Measurements from ENCODE around the gene NTNG1. TPM values are rescaled to one million over a fixed set of nuclear protein-coding genes. Genes with fewer than 3 reads are reported as not detected.

Gene NTNG1
- total RNA-seq, 1 donor from 2014 or later = 3.2 TPM

DNA sequence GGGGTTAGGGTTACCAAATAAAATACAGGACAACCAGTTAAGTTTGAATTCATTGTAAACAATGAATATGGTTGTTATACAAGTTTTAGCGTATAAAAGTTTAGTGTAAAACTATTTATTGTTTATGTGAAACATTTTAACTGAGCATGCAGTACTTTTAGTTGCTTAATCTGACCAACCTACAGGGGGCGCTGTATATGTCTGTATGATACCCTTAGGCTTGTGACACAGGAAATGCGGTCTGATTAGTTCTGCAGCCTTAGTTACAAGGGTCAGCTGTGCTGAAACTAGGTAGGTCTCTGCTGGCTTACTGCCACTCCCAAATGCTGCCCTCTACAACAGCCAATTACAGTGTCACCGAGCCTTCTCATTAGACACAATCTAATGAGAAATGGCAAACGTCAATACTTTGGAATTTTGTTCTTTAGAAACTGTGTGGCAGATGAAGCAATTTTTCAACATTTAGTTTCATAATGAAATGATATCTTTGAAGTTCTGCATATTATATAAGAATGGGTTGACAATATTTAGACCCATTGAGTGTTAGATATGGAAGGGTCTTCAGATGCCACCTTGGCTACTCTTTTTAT is 56.2 kb downstream of the NTNG1 start:
- DNase-seq (ENCODE audit: low spot score) = peak; percentile 37
- no peaks in the 10 kb centered on the region for H3K4me1 Mint-ChIP-seq (ENCODE audit: unreplicated experiment)
- H3K27ac Mint-ChIP-seq (ENCODE audit: unreplicated experiment) = no peak overlapping the region
- peak; percentile 92 for TF ChIP-seq CTCF (IDR thresholded peaks at IDR 0.05; ENCODE audit: unreplicated experiment)
- H3K36me3 Mint-ChIP-seq (ENCODE audit: low read depth, unreplicated experiment) = no peaks in the 10 kb centered on the region
- H3K4me3 Mint-ChIP-seq (ENCODE audit: unreplicated experiment) = no peak overlapping the region
- H3K9me3 Mint-ChIP-seq (ENCODE audit: unreplicated experiment) = no peaks in the 10 kb centered on the region
- H3K27me3 Mint-ChIP-seq (ENCODE audit: unreplicated experiment) = no peaks in the 10 kb centered on the region

GRCh38 chr1:107198561-107198960 is 57.7 kb downstream of the NTNG1 start:
- H3K36me3 Mint-ChIP-seq (ENCODE audit: low read depth, unreplicated experiment) = no peaks in the 10 kb centered on the region
- H3K27me3 Mint-ChIP-seq (ENCODE audit: unreplicated experiment) = no peaks in the 10 kb centered on the region
- H3K4me3 Mint-ChIP-seq (ENCODE audit: unreplicated experiment) = no peak overlapping the region
- no peaks in the 10 kb centered on the region for H3K9me3 Mint-ChIP-seq (ENCODE audit: unreplicated experiment)
- no peaks in the 10 kb centered on the region for H3K4me1 Mint-ChIP-seq (ENCODE audit: unreplicated experiment)
- no peak overlapping the region for H3K27ac Mint-ChIP-seq (ENCODE audit: unreplicated experiment)
- no peak for DNase-seq (ENCODE audit: low spot score)
- TF ChIP-seq CTCF (IDR thresholded peaks at IDR 0.05; ENCODE audit: unreplicated experiment) = no peak

GRCh38 chr1:107200631-107201030 is 59.8 kb downstream of the NTNG1 start:
- no peaks in the 10 kb centered on the region for H3K27me3 Mint-ChIP-seq (ENCODE audit: unreplicated experiment)
- no peak overlapping the region for H3K27ac Mint-ChIP-seq (ENCODE audit: unreplicated experiment)

DNA sequence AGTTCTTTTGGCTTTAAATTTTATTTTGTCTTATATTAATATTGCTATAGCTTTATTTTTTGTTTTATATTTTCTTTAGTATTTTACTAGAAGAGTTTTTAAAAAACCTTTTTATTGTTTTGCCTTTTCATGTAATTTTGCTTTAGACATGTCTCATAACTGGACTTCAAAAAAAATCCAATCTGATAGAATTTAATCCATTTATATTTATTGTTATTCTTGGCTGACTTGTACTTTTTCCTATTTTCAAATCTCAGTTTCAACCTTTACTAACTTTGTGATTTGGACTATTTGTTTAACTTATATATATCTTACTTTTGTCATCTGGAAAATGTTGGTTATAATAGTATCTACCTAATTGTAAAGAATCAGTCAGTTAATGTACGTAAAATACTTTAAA is 61.2 kb downstream of the NTNG1 start:
- H3K4me1 Mint-ChIP-seq (ENCODE audit: unreplicated experiment) = no peaks in the 10 kb centered on the region
- no peak overlapping the region for H3K27ac Mint-ChIP-seq (ENCODE audit: unreplicated experiment)
- H3K27me3 Mint-ChIP-seq (ENCODE audit: unreplicated experiment) = no peaks in the 10 kb centered on the region
- no peaks in the 10 kb centered on the region for H3K9me3 Mint-ChIP-seq (ENCODE audit: unreplicated experiment)
- H3K36me3 Mint-ChIP-seq (ENCODE audit: low read depth, unreplicated experiment) = no peaks in the 10 kb centered on the region
- no peak for TF ChIP-seq CTCF (IDR thresholded peaks at IDR 0.05; ENCODE audit: unreplicated experiment)
- DNase-seq (ENCODE audit: low spot score) = no peak
- no peak overlapping the region for H3K4me3 Mint-ChIP-seq (ENCODE audit: unreplicated experiment)

More at GRCh38 chr1:107200631-107201030, 59.8 kb downstream of the NTNG1 start:
- TF ChIP-seq CTCF (IDR thresholded peaks at IDR 0.05; ENCODE audit: unreplicated experiment) = no peak
- DNase-seq (ENCODE audit: low spot score) = no peak
- no peaks in the 10 kb centered on the region for H3K36me3 Mint-ChIP-seq (ENCODE audit: low read depth, unreplicated experiment)
- H3K4me3 Mint-ChIP-seq (ENCODE audit: unreplicated experiment) = no peak overlapping the region
- H3K4me1 Mint-ChIP-seq (ENCODE audit: unreplicated experiment) = no peaks in the 10 kb centered on the region
- no peaks in the 10 kb centered on the region for H3K9me3 Mint-ChIP-seq (ENCODE audit: unreplicated experiment)

GRCh38 chr1:107213225-107213624 is 72.4 kb downstream of the NTNG1 start:
- Mint-ChIP-seq H3K9me3 (ENCODE audit: unreplicated experiment) (no peaks in the 10 kb centered on the region), H3K27ac (ENCODE audit: unreplicated experiment) (no peak overlapping the region), H3K36me3 (ENCODE audit: low read depth, unreplicated experiment) (no peaks in the 10 kb centered on the region), H3K27me3 (ENCODE audit: unreplicated experiment) (no peaks in the 10 kb centered on the region), H3K4me1 (ENCODE audit: unreplicated experiment) (no peaks in the 10 kb centered on the region), H3K4me3 (ENCODE audit: unreplicated experiment) (no peak overlapping the region)
- no peak for DNase-seq (ENCODE audit: low spot score)
- no peak for TF ChIP-seq CTCF (IDR thresholded peaks at IDR 0.05; ENCODE audit: unreplicated experiment)
